GM12878 (cell line): Measurements from ENCODE around the gene WHRN. TPM values are rescaled to one million over a fixed set of nuclear protein-coding genes. Genes with fewer than 3 reads are reported as not detected.

Source experiments
- ATAC-seq: fragments of 200-7000 bp; cut with Tn5 transposase; 3 replicates; pipeline ENCODE4 v1.9.1; 2020; ENCODE audit warnings: mild to moderate bottlenecking, moderate library complexity
- BruUV-seq: library from RNA; stranded (reverse); fragments of 400-500 nt; replicated peaks from 2 replicates; lab custom pipeline; 2021; lab: Mats Ljungman, UMichigan
- CTCF ChIA-PET: fragments of 300-600 bp; sonication (Branson Sonifier 250); formaldehyde crosslinking; extraction: SDS; loops from one replicate; lab custom pipeline; 2021; ENCODE audit warnings: inconsistent platforms; lab: Yijun Ruan, JAX
- POLR2A ChIA-PET: fragments of 350-600 bp; formaldehyde crosslinking; extraction: SDS; loops from one replicate; lab custom pipeline; 2021; ENCODE audit warnings: inconsistent platforms; lab: Charles Lee
- RAD21 ChIA-PET: fragments of 300-600 bp; sonication (Branson Sonifier 250); formaldehyde crosslinking; loops from one replicate; lab custom pipeline; 2023; ENCODE audit warnings: antibody characterized with exemption; ENCODE audit not compliant: unreplicated experiment; lab: Charles Lee
- SMC1A ChIA-PET: fragments of 300-600 bp; sonication (Branson Sonifier 250); formaldehyde crosslinking; loops from one replicate; lab custom pipeline; 2023; ENCODE audit not compliant: unreplicated experiment, uncharacterized antibody; lab: Charles Lee
- DNase-seq: peaks from one replicate; pipeline ENCODE4 v3.0.0-alpha.2; 2011; ENCODE audit warnings: low read depth, low spot score
- FAIRE-seq: peaks from 3 replicates; lab custom pipeline; 2011; peaks lifted over from hg19 to GRCh38; lab: Jason Lieb, UNC
- H2AFZ ChIP-seq: 2 replicates; pipeline ENCODE4 v1.6.0; 2011; ENCODE audit warnings: low read depth, low read length, control low read depth; ENCODE audit not compliant: control insufficient read depth
- H3K27ac ChIP-seq: 2 replicates; pipeline ENCODE4 v1.5.1; 2011; ENCODE audit warnings: control low read depth; ENCODE audit not compliant: control insufficient read depth, insufficient read depth
- H3K27me3 ChIP-seq, 2 experiments: replicated peaks in 1 of 2; 2 replicates each; pipeline versions ENCODE4 v1.6.0 to v1.6.1; 2011; ENCODE audit warnings: low read length in 1 of 2; ENCODE audit not compliant: control insufficient read depth in 2 of 2, insufficient read depth in 2 of 2
- H3K36me3 ChIP-seq, 2 experiments: 2 replicates each; pipeline ENCODE4 v1.5.1; 2011; ENCODE audit warnings: low read length in 1 of 2; ENCODE audit not compliant: control insufficient read depth in 2 of 2, insufficient read depth in 2 of 2
- H3K4me1 ChIP-seq: 2 replicates; pipeline ENCODE4 v1.6.1; 2011; ENCODE audit warnings: mild to moderate bottlenecking, low read length, moderate library complexity, mixed read lengths; ENCODE audit not compliant: control insufficient read depth, insufficient read depth
- H3K4me2 ChIP-seq: 2 replicates; pipeline ENCODE4 v1.6.0; 2011; ENCODE audit warnings: control low read depth; ENCODE audit not compliant: control insufficient read depth, insufficient read depth
- H3K4me3 ChIP-seq: fragments of 200-600 bp; sonication (generic); 2 replicates; pipeline ENCODE4 v1.5.1; 2016
- H3K79me2 ChIP-seq: 2 replicates; pipeline ENCODE4 v1.6.0; 2011; ENCODE audit warnings: low read length; ENCODE audit not compliant: control insufficient read depth, insufficient read depth
- H3K9ac ChIP-seq: 2 replicates; pipeline ENCODE4 v1.8.0; 2011; ENCODE audit warnings: low read length, control low read depth, mixed read lengths; ENCODE audit not compliant: control insufficient read depth, insufficient read depth
- H3K9me3 ChIP-seq: replicated peaks from 3 replicates; pipeline ENCODE4 v1.5.1; 2011; ENCODE audit warnings: mild to moderate bottlenecking, low read length; ENCODE audit not compliant: control insufficient read depth, insufficient read depth
- H4K20me1 ChIP-seq: 2 replicates; pipeline ENCODE4 v1.6.0; 2011; ENCODE audit not compliant: control insufficient read depth, insufficient read depth
- CBFB ChIP-seq: IDR thresholded peaks from 2 replicates; pipeline ENCODE4 v1.6.1; 2016; ENCODE audit warnings: antibody characterized with exemption, low read depth
- HDAC2 ChIP-seq: fragments of 200-600 bp; sonication (generic); IDR thresholded peaks from 2 replicates; pipeline ENCODE4 v1.6.1; 2017
- IRF4 ChIP-seq: IDR thresholded peaks from 2 replicates; pipeline ENCODE4 v1.6.1; 2011; ENCODE audit warnings: low read depth, low read length
- MEF2B ChIP-seq: fragments of 450-650 bp; IDR thresholded peaks from 2 replicates; pipeline ENCODE4 v1.6.1; 2018; ENCODE audit warnings: mild to moderate bottlenecking, moderate library complexity; ENCODE audit not compliant: partially characterized antibody, poor library complexity, severe bottlenecking
- SMC3 ChIP-seq: IDR thresholded peaks from 2 replicates; pipeline ENCODE4 v1.6.1; 2011; ENCODE audit warnings: low read length, improper control_type of control experiment, borderline replicate concordance
- SUZ12 ChIP-seq: fragments of 200-600 bp; sonication (generic); IDR thresholded peaks from one replicate; pipeline ENCODE4 v1.6.1; 2018; ENCODE audit warnings: antibody characterized with exemption, mild to moderate bottlenecking; ENCODE audit not compliant: unreplicated experiment
- TAF1 ChIP-seq: IDR thresholded peaks from 2 replicates; pipeline ENCODE4 v1.6.1; 2011; ENCODE audit warnings: mild to moderate bottlenecking, low read depth, low read length, borderline replicate concordance
- WRNIP1 ChIP-seq: IDR thresholded peaks from 2 replicates; pipeline ENCODE4 v1.6.1; 2011; ENCODE audit warnings: low read depth, low read length, improper control_type of control experiment, borderline replicate concordance
- WGBS: methylation state at CpG from one replicate; pipeline ENCODE4 v1.1.6; 2016; ENCODE audit warnings: low lambda C conversion rate; ENCODE audit not compliant: insufficient replicate concordance, insufficient coverage; ENCODE audit errors: missing lambda C conversion rate; 5-methylcytosine and 5-hydroxymethylcytosine counted together
- in situ Hi-C: fragments of 300-500 bp; cut with MboI; formaldehyde crosslinking; loops from 9 replicates; pipeline ENCODE4 v1.14.3; 2018; ENCODE audit warnings: mixed read lengths
- intact Hi-C: fragments of 100-400 bp; cut with micrococcal nuclease; formaldehyde crosslinking; loops from one replicate; pipeline ENCODE4 v1.14.2; 2022; ENCODE audit not compliant: unreplicated experiment
- polyA plus RNA-seq, 11 experiments: library from polyadenylated mRNA; depleted of rRNA in 4 of 11; unstranded in 6 of 11; stranded (reverse) in 5 of 11; fragments of >200 nt; fragmentation: Nextera tagmentation in 4 of 11; fragmentation: Illumina TruSeq in 1 of 11; extraction: Ambion mirVana in 4 of 11; extraction: Trizol in 1 of 11; gene quantifications; 1 replicate in 1 of 11; 2 replicates in 10 of 11; pipeline versions ENCODE4 v1.2.1 to v1.2.3, GENCODE V29; 2011 to 2016; ENCODE audit warnings: inconsistent platforms in 2 of 11, missing spikeins in 2 of 11, low read depth in 1 of 11
- total RNA-seq, 4 experiments: library from RNA; depleted of rRNA in 3 of 4; stranded (reverse); fragments of >200 nt in 3 of 4; fragmentation: Illumina TruSeq in 1 of 4; extraction: Trizol in 1 of 4; gene quantifications; 2 replicates each; pipeline versions ENCODE4 v1.2.1 to v1.2.3, GENCODE V29; 2013 to 2021
- TF ChIP-seq, protein P1 (sequence below): fragments of 450-650 bp; IDR thresholded peaks from 2 replicates; pipeline ENCODE4 v1.6.1; 2016; ENCODE audit warnings: mild to moderate bottlenecking
- TF ChIP-seq, protein P2 (sequence below), 3 experiments: IDR thresholded peaks in 2 of 3; conservative IDR thresholded peaks in 1 of 3; 2 replicates each; pipeline ENCODE4 v1.5.1; 2011; ENCODE audit warnings: low read depth in 3 of 3, low read length in 3 of 3, mild to moderate bottlenecking in 3 of 3, control low read depth in 2 of 3, moderate library complexity in 2 of 3, inconsistent platforms in 1 of 3, mixed read lengths in 1 of 3; ENCODE audit not compliant: control insufficient read depth in 2 of 3, insufficient read depth in 1 of 3; ENCODE audit errors: extremely low read depth in 1 of 3
- TF ChIP-seq, protein P3 (sequence below): fragments of 450-650 bp; IDR thresholded peaks from 2 replicates; pipeline ENCODE4 v1.6.1; 2017; ENCODE audit warnings: mild to moderate bottlenecking
- TF ChIP-seq, protein P4 (sequence below): IDR thresholded peaks from 2 replicates; pipeline ENCODE4 v1.6.1; 2011; ENCODE audit warnings: borderline replicate concordance, low read depth, mild to moderate bottlenecking, moderate library complexity, low read length; ENCODE audit not compliant: insufficient read depth, poor library complexity, severe bottlenecking

WHRN gene
- total and polyA plus RNA-seq, 10 of the 15 experiments (the other 5 are each of a cell fraction or from before 2014, with no cell fraction given): 0.04 to 18.2 (median 0.68) TPM; not detected in 1

DNA sequence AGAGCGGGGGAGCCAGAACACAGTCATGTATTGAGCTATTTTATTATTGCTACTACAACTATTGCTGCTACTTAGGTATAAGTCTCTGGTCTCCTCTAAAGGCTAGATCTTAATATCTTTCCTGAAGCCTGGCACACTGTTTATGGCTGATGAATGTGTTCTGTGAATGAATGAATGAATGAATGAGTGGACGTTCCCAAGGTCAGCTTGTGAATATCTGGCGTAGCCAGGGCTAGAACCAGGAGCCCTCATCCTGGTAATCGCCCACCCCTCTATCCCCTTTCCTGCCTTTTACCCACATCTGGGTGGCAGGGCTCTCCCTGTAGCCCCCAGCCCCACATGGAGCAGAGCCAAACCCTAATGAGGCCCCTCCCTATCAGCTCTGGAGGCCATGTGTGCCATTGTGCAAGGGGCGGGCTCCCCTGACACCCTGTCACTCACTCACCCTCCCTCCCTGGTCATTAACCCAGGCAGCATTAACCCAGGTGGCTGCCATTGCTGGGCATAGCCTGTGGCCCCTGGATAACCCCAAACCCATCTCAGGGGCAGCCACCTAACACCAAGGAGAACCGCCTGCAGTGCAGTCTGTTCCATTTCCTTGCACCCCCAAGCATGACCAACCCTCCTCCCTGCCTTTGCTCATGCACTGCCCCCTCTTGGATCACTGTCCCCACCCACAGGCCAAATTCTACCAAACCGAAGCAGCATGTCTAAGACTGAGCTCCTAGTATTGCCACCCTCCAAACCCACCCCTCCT lies 115.5 kb downstream of the WHRN start:
- Histone ChIP-seq H3K4me2 (peak overlapping the region; percentile 100), H3K27me3 (no peaks in the 10 kb centered on the region), H3K79me2 (peaks cover 88% of the 10 kb centered on the region), H3K36me3 (peaks cover 0 to 2% of the 10 kb centered on the region in 2 experiments; a peak in 2 of 4 replicates), H2AFZ (no peak overlapping the region), H3K9me3 (no peaks in the 10 kb centered on the region), H3K4me3 (peak overlapping the region; percentile 91), H4K20me1 (no peaks in the 10 kb centered on the region), H3K27ac (peak overlapping the region; percentile 100), H3K9ac (peak overlapping the region; percentile 99), H3K4me1 (peaks cover 63% of the 10 kb centered on the region)
- FAIRE-seq (no peak), ATAC-seq (peak; percentile 21), DNase-seq (no peak)
- intact Hi-C loops: loop anchor here (5.0 to 10.0 kb wide), 2 partner anchors 223 to 1115 kb away; partner anchors contain the start of genes CDC26, PRPF4 and TMEM268
- CTCF ChIA-PET: interaction anchor here (0.8 to 10.2 kb wide), 21 partner anchors 8 to 221 kb away, joined by 3 to 122 read pairs (median 5); no protein-coding TSS in a partner anchor
- RAD21 ChIA-PET: interaction anchor here (0.8 to 13.0 kb wide), 27 partner anchors 7 to 264 kb away, joined by 3 to 251 read pairs (median 4); no protein-coding TSS in a partner anchor
- BruUV-seq: no TSS peak
- SMC1A ChIA-PET: interaction anchor here (1.0 to 12.8 kb wide), 16 partner anchors 12 to 264 kb away, joined by 3 to 327 read pairs (median 5); no protein-coding TSS in a partner anchor
- POLR2A ChIA-PET: interaction anchor here (0.5 to 13.2 kb wide), 13 partner anchors 7 to 1027 kb away, joined by 3 to 312 read pairs (median 9); no protein-coding TSS in a partner anchor
- 47% methylated on average over 7 of the region's 7 CpGs for WGBS
- in situ Hi-C loops: loop anchor here (5.0 kb wide), 1 partner anchor 223 kb away; the partner anchor contains the start of gene TMEM268
- TF ChIP-seq MEF2B: no peak
- TF ChIP-seq, protein P1, sequence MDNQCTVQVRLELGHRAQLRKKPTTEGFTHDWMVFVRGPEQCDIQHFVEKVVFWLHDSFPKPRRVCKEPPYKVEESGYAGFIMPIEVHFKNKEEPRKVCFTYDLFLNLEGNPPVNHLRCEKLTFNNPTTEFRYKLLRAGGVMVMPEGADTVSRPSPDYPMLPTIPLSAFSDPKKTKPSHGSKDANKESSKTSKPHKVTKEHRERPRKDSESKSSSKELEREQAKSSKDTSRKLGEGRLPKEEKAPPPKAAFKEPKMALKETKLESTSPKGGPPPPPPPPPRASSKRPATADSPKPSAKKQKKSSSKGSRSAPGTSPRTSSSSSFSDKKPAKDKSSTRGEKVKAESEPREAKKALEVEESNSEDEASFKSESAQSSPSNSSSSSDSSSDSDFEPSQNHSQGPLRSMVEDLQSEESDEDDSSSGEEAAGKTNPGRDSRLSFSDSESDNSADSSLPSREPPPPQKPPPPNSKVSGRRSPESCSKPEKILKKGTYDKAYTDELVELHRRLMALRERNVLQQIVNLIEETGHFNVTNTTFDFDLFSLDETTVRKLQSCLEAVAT: peak; percentile 47; the same call in 1 of the 2 replicates
- TF ChIP-seq SUZ12: no peak
- TF ChIP-seq IRF4: no peak
- peak; percentile 47; the same call in 1 of the 2 replicates for TF ChIP-seq SMC3
- TF ChIP-seq, protein P2, sequence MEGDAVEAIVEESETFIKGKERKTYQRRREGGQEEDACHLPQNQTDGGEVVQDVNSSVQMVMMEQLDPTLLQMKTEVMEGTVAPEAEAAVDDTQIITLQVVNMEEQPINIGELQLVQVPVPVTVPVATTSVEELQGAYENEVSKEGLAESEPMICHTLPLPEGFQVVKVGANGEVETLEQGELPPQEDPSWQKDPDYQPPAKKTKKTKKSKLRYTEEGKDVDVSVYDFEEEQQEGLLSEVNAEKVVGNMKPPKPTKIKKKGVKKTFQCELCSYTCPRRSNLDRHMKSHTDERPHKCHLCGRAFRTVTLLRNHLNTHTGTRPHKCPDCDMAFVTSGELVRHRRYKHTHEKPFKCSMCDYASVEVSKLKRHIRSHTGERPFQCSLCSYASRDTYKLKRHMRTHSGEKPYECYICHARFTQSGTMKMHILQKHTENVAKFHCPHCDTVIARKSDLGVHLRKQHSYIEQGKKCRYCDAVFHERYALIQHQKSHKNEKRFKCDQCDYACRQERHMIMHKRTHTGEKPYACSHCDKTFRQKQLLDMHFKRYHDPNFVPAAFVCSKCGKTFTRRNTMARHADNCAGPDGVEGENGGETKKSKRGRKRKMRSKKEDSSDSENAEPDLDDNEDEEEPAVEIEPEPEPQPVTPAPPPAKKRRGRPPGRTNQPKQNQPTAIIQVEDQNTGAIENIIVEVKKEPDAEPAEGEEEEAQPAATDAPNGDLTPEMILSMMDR (IDR thresholded peaks at IDR 0.05 in 2 of 3, conservative IDR thresholded peaks at IDR 0.05 in 1 of 3; ENCODE audit: control insufficient read depth in 2 of 3, extremely low read depth in 1 of 3, insufficient read depth in 1 of 3, low read depth in 3 of 3, low read length in 3 of 3): peak; percentile 21 to 51 (median 22); a peak in 5 of 6 replicates
- TF ChIP-seq, protein P3, sequence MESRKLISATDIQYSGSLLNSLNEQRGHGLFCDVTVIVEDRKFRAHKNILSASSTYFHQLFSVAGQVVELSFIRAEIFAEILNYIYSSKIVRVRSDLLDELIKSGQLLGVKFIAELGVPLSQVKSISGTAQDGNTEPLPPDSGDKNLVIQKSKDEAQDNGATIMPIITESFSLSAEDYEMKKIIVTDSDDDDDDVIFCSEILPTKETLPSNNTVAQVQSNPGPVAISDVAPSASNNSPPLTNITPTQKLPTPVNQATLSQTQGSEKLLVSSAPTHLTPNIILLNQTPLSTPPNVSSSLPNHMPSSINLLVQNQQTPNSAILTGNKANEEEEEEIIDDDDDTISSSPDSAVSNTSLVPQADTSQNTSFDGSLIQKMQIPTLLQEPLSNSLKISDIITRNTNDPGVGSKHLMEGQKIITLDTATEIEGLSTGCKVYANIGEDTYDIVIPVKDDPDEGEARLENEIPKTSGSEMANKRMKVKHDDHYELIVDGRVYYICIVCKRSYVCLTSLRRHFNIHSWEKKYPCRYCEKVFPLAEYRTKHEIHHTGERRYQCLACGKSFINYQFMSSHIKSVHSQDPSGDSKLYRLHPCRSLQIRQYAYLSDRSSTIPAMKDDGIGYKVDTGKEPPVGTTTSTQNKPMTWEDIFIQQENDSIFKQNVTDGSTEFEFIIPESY: no peak
- TF ChIP-seq CBFB: no peak
- TF ChIP-seq TAF1: no peak
- no peak for TF ChIP-seq HDAC2
- no peak for TF ChIP-seq WRNIP1
- TF ChIP-seq, protein P4, sequence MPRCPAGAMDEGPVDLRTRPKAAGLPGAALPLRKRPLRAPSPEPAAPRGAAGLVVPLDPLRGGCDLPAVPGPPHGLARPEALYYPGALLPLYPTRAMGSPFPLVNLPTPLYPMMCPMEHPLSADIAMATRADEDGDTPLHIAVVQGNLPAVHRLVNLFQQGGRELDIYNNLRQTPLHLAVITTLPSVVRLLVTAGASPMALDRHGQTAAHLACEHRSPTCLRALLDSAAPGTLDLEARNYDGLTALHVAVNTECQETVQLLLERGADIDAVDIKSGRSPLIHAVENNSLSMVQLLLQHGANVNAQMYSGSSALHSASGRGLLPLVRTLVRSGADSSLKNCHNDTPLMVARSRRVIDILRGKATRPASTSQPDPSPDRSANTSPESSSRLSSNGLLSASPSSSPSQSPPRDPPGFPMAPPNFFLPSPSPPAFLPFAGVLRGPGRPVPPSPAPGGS: no peak
